MM.1S (cell line): ENCODE measurements around the gene ARHGAP32.
"Not testable (repeated sequence)": the region's sequence is repeated elsewhere in the genome, so short reads cannot be mapped to it uniquely, and the experiment has no call there.

ENCODE experiments used
- DNase-seq: peaks from one replicate; pipeline ENCODE4 v3.0.0-alpha.2; 2015
- H2AFZ ChIP-seq: fragments of 300-600 bp; sonication (generic); 2 replicates; pipeline ENCODE4 v1.6.0; 2016; ENCODE audit warnings: antibody characterized with exemption, low read length
- H3F3A ChIP-seq: fragments of 300-600 bp; sonication (generic); 2 replicates; pipeline ENCODE4 v1.6.1; 2016; ENCODE audit warnings: mild to moderate bottlenecking, antibody characterized with exemption, low read length, moderate library complexity, mixed read lengths; ENCODE audit not compliant: insufficient read depth
- H3K27ac ChIP-seq: fragments of 300-600 bp; sonication (generic); 2 replicates; pipeline ENCODE4 v1.5.1; 2016; ENCODE audit warnings: mild to moderate bottlenecking, low read length
- H3K27me3 ChIP-seq: fragments of 300-600 bp; sonication (generic); replicated peaks from 2 replicates; pipeline ENCODE4 v1.6.0; 2016; ENCODE audit warnings: low read length; ENCODE audit not compliant: insufficient read depth
- H3K36me3 ChIP-seq: fragments of 300-600 bp; sonication (generic); replicated peaks from 2 replicates; pipeline ENCODE4 v1.6.1; 2016; ENCODE audit warnings: mild to moderate bottlenecking, low read length, mixed read lengths; ENCODE audit not compliant: insufficient read depth
- H3K4me1 ChIP-seq: fragments of 300-600 bp; sonication (generic); 2 replicates; pipeline ENCODE4 v1.6.1; 2016; ENCODE audit warnings: low read length, mixed read lengths
- H3K4me2 ChIP-seq: fragments of 300-600 bp; sonication (generic); 2 replicates; pipeline ENCODE4 v1.6.0; 2016; ENCODE audit warnings: low read depth, low read length
- H3K4me3 ChIP-seq: fragments of 300-600 bp; sonication (generic); 2 replicates; pipeline ENCODE4 v1.5.1; 2016; ENCODE audit warnings: low read length, mixed read lengths
- H3K79me2 ChIP-seq: fragments of 300-600 bp; sonication (generic); 2 replicates; pipeline ENCODE4 v1.6.1; 2016; ENCODE audit warnings: mixed run types, low read length, mixed read lengths
- H3K9ac ChIP-seq: fragments of 300-600 bp; sonication (generic); 2 replicates; pipeline ENCODE4 v1.6.1; 2016; ENCODE audit warnings: low read length, mixed read lengths
- H3K9me2 ChIP-seq: fragments of 300-600 bp; sonication (generic); replicated peaks from 2 replicates; pipeline ENCODE4 v1.6.1; 2016; ENCODE audit warnings: mild to moderate bottlenecking, low read length, mixed read lengths; ENCODE audit not compliant: insufficient read depth
- H3K9me3 ChIP-seq: fragments of 300-600 bp; sonication (generic); replicated peaks from 2 replicates; pipeline ENCODE4 v1.6.1; 2016; ENCODE audit warnings: mild to moderate bottlenecking, low read length, mixed read lengths; ENCODE audit not compliant: insufficient read depth
- H4K20me1 ChIP-seq: fragments of 300-600 bp; sonication (generic); 2 replicates; pipeline ENCODE4 v1.6.1; 2016; ENCODE audit warnings: mild to moderate bottlenecking, low read length, moderate library complexity, mixed read lengths; ENCODE audit not compliant: insufficient read depth
- EZH2 ChIP-seq: fragments of 300-600 bp; sonication (generic); optimal IDR thresholded peaks from 2 replicates; pipeline ENCODE3; 2017; ENCODE audit warnings: low read depth, mild to moderate bottlenecking, antibody characterized with exemption, low read length, mixed read lengths
- EZH2phosphoT487 ChIP-seq: fragments of 300-600 bp; sonication (generic); IDR thresholded peaks from 2 replicates; pipeline ENCODE4 v1.6.1; 2018; ENCODE audit warnings: antibody characterized with exemption, low read length
- TF ChIP-seq, protein P1 (sequence below): fragments of 300-600 bp; sonication (generic); IDR thresholded peaks from 2 replicates; pipeline ENCODE4 v1.5.1; 2016; ENCODE audit warnings: antibody characterized with exemption, low read length, mixed read lengths

The ARHGAP32 gene

DNA sequence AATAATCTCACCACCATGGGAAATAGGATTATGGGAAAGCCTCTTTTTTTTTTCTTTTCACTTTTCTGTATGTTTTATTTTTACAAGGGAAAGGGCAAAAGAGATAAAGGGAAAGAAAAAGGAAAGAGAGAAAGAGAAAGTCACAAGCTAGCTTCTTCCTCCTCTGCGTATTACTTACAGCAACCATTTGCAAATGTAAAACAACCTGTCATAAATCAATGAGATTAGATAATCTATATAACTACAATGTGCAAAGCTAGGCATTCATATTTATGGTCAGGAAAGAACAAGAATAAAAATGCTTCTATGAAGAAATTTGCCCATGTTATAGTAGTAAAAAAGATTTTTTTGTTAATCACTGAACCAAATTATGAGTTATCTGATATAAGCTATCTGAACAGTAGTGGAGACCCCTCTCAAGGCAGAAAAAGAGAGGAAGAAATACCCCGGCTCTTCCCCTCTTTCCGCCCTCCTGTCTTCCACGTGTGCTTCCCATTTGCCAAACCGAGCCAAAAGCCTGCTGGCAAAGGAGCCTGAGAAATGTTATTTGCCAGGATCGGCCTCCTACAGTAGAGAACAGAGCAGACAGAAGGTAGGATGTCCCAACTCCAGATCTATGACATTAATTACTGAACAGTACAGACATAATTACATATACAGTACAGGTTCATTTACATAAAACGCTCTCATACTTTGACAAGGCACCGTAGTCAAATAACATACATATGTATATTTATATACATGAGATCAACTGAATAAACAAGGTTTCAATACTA, 50.2 kb downstream of the ARHGAP32 start:
- Histone ChIP-seq H3K4me2 (no peak overlapping the region), H3K36me3 (no peaks in the 10 kb centered on the region), H4K20me1 (no peaks in the 10 kb centered on the region), H3K9me3 (no peaks in the 10 kb centered on the region), H3K79me2 (no peaks in the 10 kb centered on the region), H3K27me3 (no peaks in the 10 kb centered on the region), H3K9me2 (no peaks in the 10 kb centered on the region), H3K4me1 (no peaks in the 10 kb centered on the region), H3K27ac (no peak overlapping the region), H2AFZ (no peak overlapping the region), H3F3A (no peaks in the 10 kb centered on the region), H3K4me3 (no peak overlapping the region), H3K9ac (no peak overlapping the region)
- no peak for DNase-seq
- TF ChIP-seq, protein P1, sequence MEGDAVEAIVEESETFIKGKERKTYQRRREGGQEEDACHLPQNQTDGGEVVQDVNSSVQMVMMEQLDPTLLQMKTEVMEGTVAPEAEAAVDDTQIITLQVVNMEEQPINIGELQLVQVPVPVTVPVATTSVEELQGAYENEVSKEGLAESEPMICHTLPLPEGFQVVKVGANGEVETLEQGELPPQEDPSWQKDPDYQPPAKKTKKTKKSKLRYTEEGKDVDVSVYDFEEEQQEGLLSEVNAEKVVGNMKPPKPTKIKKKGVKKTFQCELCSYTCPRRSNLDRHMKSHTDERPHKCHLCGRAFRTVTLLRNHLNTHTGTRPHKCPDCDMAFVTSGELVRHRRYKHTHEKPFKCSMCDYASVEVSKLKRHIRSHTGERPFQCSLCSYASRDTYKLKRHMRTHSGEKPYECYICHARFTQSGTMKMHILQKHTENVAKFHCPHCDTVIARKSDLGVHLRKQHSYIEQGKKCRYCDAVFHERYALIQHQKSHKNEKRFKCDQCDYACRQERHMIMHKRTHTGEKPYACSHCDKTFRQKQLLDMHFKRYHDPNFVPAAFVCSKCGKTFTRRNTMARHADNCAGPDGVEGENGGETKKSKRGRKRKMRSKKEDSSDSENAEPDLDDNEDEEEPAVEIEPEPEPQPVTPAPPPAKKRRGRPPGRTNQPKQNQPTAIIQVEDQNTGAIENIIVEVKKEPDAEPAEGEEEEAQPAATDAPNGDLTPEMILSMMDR: no peak
- TF ChIP-seq EZH2 (no peak), EZH2phosphoT487 (no peak)

DNA sequence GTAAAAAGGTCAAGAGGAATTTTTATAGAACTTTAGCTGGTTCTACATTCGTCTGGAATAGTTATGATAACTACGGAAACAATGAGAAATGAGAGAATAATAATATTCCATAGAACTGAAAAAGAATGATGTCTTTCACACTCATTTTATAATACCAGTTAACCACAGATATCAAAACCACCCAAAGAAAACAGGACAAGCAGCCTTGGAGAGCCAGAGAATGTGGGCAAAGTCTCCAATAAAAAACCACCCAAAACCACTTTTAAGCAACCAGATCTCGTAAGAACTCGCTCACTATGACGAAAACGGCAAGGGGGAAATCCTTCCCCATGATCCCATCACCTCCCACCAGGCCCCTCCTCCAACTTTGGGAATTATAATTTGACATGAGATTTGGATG, 60.8 kb downstream of the ARHGAP32 start:
- no peak overlapping the region for H3K4me3 ChIP-seq
- DNase-seq: no peak
- H3K36me3 ChIP-seq: no peaks in the 10 kb centered on the region
- H3K79me2 ChIP-seq: no peaks in the 10 kb centered on the region
- no peaks in the 10 kb centered on the region for H3K4me1 ChIP-seq
- no peak overlapping the region for H3K27ac ChIP-seq
- no peak overlapping the region for H3K9ac ChIP-seq
- H3K4me2 ChIP-seq: no peak overlapping the region
- H2AFZ ChIP-seq: no peak overlapping the region
- TF ChIP-seq EZH2phosphoT487 (no peak), EZH2 (no peak)
- TF ChIP-seq, protein P1: no peak
- no peaks in the 10 kb centered on the region for H3K9me3 ChIP-seq
- H3F3A ChIP-seq: no peaks in the 10 kb centered on the region
- no peaks in the 10 kb centered on the region for H4K20me1 ChIP-seq
- no peaks in the 10 kb centered on the region for H3K9me2 ChIP-seq
- H3K27me3 ChIP-seq: no peaks in the 10 kb centered on the region

DNA sequence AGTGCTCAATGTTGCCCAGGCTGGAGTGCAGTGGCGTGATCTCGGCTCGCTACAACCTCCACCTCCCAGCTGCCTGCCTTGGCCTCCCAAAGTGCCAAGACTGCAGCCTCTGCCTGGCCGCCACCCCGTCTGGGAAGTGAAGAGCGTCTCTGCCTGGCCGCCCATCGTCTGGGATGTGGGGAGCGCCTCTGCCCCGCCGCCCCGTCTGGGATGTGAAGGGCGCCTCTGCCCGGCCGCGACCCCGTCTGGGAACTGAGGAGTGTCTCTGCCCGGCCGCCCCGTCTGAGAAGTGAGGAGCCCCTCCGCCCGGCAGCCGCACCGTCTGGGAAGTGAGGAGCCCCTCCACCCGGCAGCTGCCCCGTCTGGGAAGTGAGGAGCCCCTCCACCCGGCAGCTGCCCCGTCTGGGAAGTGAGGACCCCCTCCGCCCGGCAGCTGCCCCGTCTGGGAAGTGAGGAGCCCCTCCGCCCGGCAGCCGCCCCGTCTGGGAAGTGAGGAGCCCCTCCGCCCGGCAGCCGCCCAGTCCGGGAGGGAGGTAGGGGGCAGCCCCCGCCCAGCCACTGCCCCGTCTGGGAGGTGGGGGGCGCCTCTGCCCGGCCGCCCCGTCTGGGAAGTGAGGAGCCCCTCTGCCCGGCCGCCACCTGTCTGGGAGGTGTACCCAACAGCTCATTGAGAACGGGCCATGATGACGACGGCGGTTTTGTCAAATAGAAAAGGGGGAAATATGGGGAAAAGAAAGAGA, 63.1 kb downstream of the ARHGAP32 start:
- not testable (repeated sequence) for H3K4me3 ChIP-seq, H3K36me3 ChIP-seq, H3K9me2 ChIP-seq, H3K9me3 ChIP-seq, H3K79me2 ChIP-seq, H3K27me3 ChIP-seq, H3K27ac ChIP-seq, DNase-seq, H3K4me2 ChIP-seq, H3K4me1 ChIP-seq, H3F3A ChIP-seq, H3K9ac ChIP-seq, H2AFZ ChIP-seq, H4K20me1 ChIP-seq

DNA sequence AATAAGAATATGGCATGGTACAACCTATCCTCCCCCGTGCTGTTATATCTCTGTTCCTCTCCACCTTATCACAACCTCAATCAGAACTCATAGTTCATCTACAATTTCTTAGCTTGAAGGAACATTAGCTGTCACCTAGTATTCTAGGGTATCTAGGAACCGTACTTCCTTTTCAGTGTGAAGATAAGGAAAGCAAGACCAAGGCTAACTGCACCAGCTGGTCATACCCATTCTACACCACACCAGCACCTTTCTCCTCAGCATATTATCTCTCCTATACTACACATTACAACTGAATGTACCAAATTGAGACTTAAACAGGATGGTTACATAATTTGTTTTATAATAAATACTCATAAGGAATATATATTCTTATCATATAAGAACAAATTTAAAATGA, 73.1 kb downstream of the ARHGAP32 start:
- no peak overlapping the region for H2AFZ ChIP-seq
- no peaks in the 10 kb centered on the region for H4K20me1 ChIP-seq
- H3K9me2 ChIP-seq: no peaks in the 10 kb centered on the region
- no peaks in the 10 kb centered on the region for H3K36me3 ChIP-seq
- H3K9ac ChIP-seq: no peak overlapping the region
- no peaks in the 10 kb centered on the region for H3K9me3 ChIP-seq
- no peak overlapping the region for H3K4me3 ChIP-seq
- H3F3A ChIP-seq: no peaks in the 10 kb centered on the region
- TF ChIP-seq EZH2phosphoT487 (no peak), EZH2 (no peak)
- TF ChIP-seq, protein P1: no peak
- DNase-seq: no peak
- H3K27me3 ChIP-seq: no peaks in the 10 kb centered on the region
- H3K4me1 ChIP-seq: no peaks in the 10 kb centered on the region
- H3K27ac ChIP-seq: no peak overlapping the region
- no peak overlapping the region for H3K4me2 ChIP-seq
- no peaks in the 10 kb centered on the region for H3K79me2 ChIP-seq
